GM12878 (cell line): ENCODE measurements around the gene GABBR2. TPM values are rescaled to one million over a fixed set of nuclear protein-coding genes. Genes with fewer than 3 reads are reported as not detected.

ENCODE experiments used
- ATAC-seq: fragments of 200-7000 bp; cut with Tn5 transposase; 3 replicates; pipeline ENCODE4 v1.9.1; 2020; ENCODE audit warnings: mild to moderate bottlenecking, moderate library complexity
- BruUV-seq: library from RNA; stranded (reverse); fragments of 400-500 nt; replicated peaks from 2 replicates; lab custom pipeline; 2021; lab: Mats Ljungman, UMichigan
- CTCF ChIA-PET: fragments of 300-600 bp; sonication (Branson Sonifier 250); formaldehyde crosslinking; extraction: SDS; loops from one replicate; lab custom pipeline; 2021; ENCODE audit warnings: inconsistent platforms; lab: Yijun Ruan, JAX
- POLR2A ChIA-PET: fragments of 350-600 bp; formaldehyde crosslinking; extraction: SDS; loops from one replicate; lab custom pipeline; 2021; ENCODE audit warnings: inconsistent platforms; lab: Charles Lee
- RAD21 ChIA-PET: fragments of 300-600 bp; sonication (Branson Sonifier 250); formaldehyde crosslinking; loops from one replicate; lab custom pipeline; 2023; ENCODE audit warnings: antibody characterized with exemption; ENCODE audit not compliant: unreplicated experiment; lab: Charles Lee
- SMC1A ChIA-PET: fragments of 300-600 bp; sonication (Branson Sonifier 250); formaldehyde crosslinking; loops from one replicate; lab custom pipeline; 2023; ENCODE audit not compliant: unreplicated experiment, uncharacterized antibody; lab: Charles Lee
- DNase-seq: peaks from one replicate; pipeline ENCODE4 v3.0.0-alpha.2; 2011; ENCODE audit warnings: low read depth, low spot score
- FAIRE-seq: peaks from 3 replicates; lab custom pipeline; 2011; peaks lifted over from hg19 to GRCh38; lab: Jason Lieb, UNC
- H2AFZ ChIP-seq: 2 replicates; pipeline ENCODE4 v1.6.0; 2011; ENCODE audit warnings: low read depth, low read length, control low read depth; ENCODE audit not compliant: control insufficient read depth
- H3K27ac ChIP-seq: 2 replicates; pipeline ENCODE4 v1.5.1; 2011; ENCODE audit warnings: control low read depth; ENCODE audit not compliant: control insufficient read depth, insufficient read depth
- H3K27me3 ChIP-seq, 2 experiments: replicated peaks in 1 of 2; 2 replicates each; pipeline versions ENCODE4 v1.6.0 to v1.6.1; 2011; ENCODE audit warnings: low read length in 1 of 2; ENCODE audit not compliant: control insufficient read depth in 2 of 2, insufficient read depth in 2 of 2
- H3K36me3 ChIP-seq, 2 experiments: 2 replicates each; pipeline ENCODE4 v1.5.1; 2011; ENCODE audit warnings: low read length in 1 of 2; ENCODE audit not compliant: control insufficient read depth in 2 of 2, insufficient read depth in 2 of 2
- H3K4me1 ChIP-seq: 2 replicates; pipeline ENCODE4 v1.6.1; 2011; ENCODE audit warnings: mild to moderate bottlenecking, low read length, moderate library complexity, mixed read lengths; ENCODE audit not compliant: control insufficient read depth, insufficient read depth
- H3K4me2 ChIP-seq: 2 replicates; pipeline ENCODE4 v1.6.0; 2011; ENCODE audit warnings: control low read depth; ENCODE audit not compliant: control insufficient read depth, insufficient read depth
- H3K4me3 ChIP-seq: fragments of 200-600 bp; sonication (generic); 2 replicates; pipeline ENCODE4 v1.5.1; 2016
- H3K79me2 ChIP-seq: 2 replicates; pipeline ENCODE4 v1.6.0; 2011; ENCODE audit warnings: low read length; ENCODE audit not compliant: control insufficient read depth, insufficient read depth
- H3K9ac ChIP-seq: 2 replicates; pipeline ENCODE4 v1.8.0; 2011; ENCODE audit warnings: low read length, control low read depth, mixed read lengths; ENCODE audit not compliant: control insufficient read depth, insufficient read depth
- H3K9me3 ChIP-seq: replicated peaks from 3 replicates; pipeline ENCODE4 v1.5.1; 2011; ENCODE audit warnings: mild to moderate bottlenecking, low read length; ENCODE audit not compliant: control insufficient read depth, insufficient read depth
- H4K20me1 ChIP-seq: 2 replicates; pipeline ENCODE4 v1.6.0; 2011; ENCODE audit not compliant: control insufficient read depth, insufficient read depth
- ASH2L ChIP-seq: fragments of 300-600, 200-600 bp; sonication (generic); IDR thresholded peaks from 2 replicates; pipeline ENCODE4 v1.6.1; 2017; ENCODE audit warnings: low read depth, mild to moderate bottlenecking, borderline replicate concordance
- DPF2 ChIP-seq: fragments of 450-650 bp; IDR thresholded peaks from 2 replicates; pipeline ENCODE4 v1.6.1; 2017; ENCODE audit warnings: mild to moderate bottlenecking
- HDAC2 ChIP-seq: fragments of 200-600 bp; sonication (generic); IDR thresholded peaks from 2 replicates; pipeline ENCODE4 v1.6.1; 2017
- IRF5 ChIP-seq: fragments of 450-650 bp; IDR thresholded peaks from 2 replicates; pipeline ENCODE4 v1.6.1; 2017; ENCODE audit warnings: borderline replicate concordance
- KAT2A ChIP-seq: conservative IDR thresholded peaks from 2 replicates; pipeline ENCODE4 v1.6.1; 2011; ENCODE audit warnings: low read depth, low read length; ENCODE audit not compliant: control insufficient read depth
- NR2F1 ChIP-seq: fragments of 450-650 bp; conservative IDR thresholded peaks from 2 replicates; pipeline ENCODE4 v1.6.1; 2017; ENCODE audit warnings: mild to moderate bottlenecking
- RFX5 ChIP-seq: IDR thresholded peaks from 2 replicates; pipeline ENCODE4 v1.6.1; 2011; ENCODE audit warnings: low read depth, low read length, improper control_type of control experiment
- SMARCA5 ChIP-seq: fragments of 450-650 bp; IDR thresholded peaks from 2 replicates; pipeline ENCODE4 v1.6.1; 2017; ENCODE audit warnings: mild to moderate bottlenecking
- ZNF207 ChIP-seq: fragments of 450-650 bp; IDR thresholded peaks from 2 replicates; pipeline ENCODE4 v1.6.1; 2014; ENCODE audit warnings: antibody characterized with exemption, mild to moderate bottlenecking, borderline replicate concordance
- ZNF274 ChIP-seq: IDR thresholded peaks from one replicate; pipeline ENCODE4 v1.8.0; 2011; ENCODE audit not compliant: insufficient read length, insufficient read depth
- WGBS: methylation state at CpG from one replicate; pipeline ENCODE4 v1.1.6; 2016; ENCODE audit warnings: low lambda C conversion rate; ENCODE audit not compliant: insufficient replicate concordance, insufficient coverage; ENCODE audit errors: missing lambda C conversion rate; 5-methylcytosine and 5-hydroxymethylcytosine counted together
- in situ Hi-C: fragments of 300-500 bp; cut with MboI; formaldehyde crosslinking; loops from 9 replicates; pipeline ENCODE4 v1.14.3; 2018; ENCODE audit warnings: mixed read lengths
- intact Hi-C: fragments of 100-400 bp; cut with micrococcal nuclease; formaldehyde crosslinking; loops from one replicate; pipeline ENCODE4 v1.14.2; 2022; ENCODE audit not compliant: unreplicated experiment
- polyA plus RNA-seq, 11 experiments: library from polyadenylated mRNA; depleted of rRNA in 4 of 11; unstranded in 6 of 11; stranded (reverse) in 5 of 11; fragments of >200 nt; fragmentation: Nextera tagmentation in 4 of 11; fragmentation: Illumina TruSeq in 1 of 11; extraction: Ambion mirVana in 4 of 11; extraction: Trizol in 1 of 11; gene quantifications; 1 replicate in 1 of 11; 2 replicates in 10 of 11; pipeline versions ENCODE4 v1.2.1 to v1.2.3, GENCODE V29; 2011 to 2016; ENCODE audit warnings: inconsistent platforms in 2 of 11, missing spikeins in 2 of 11, low read depth in 1 of 11
- total RNA-seq, 4 experiments: library from RNA; depleted of rRNA in 3 of 4; stranded (reverse); fragments of >200 nt in 3 of 4; fragmentation: Illumina TruSeq in 1 of 4; extraction: Trizol in 1 of 4; gene quantifications; 2 replicates each; pipeline versions ENCODE4 v1.2.1 to v1.2.3, GENCODE V29; 2013 to 2021
- TF ChIP-seq, protein P1 (sequence below): fragments of 450-650 bp; IDR thresholded peaks from 2 replicates; pipeline ENCODE4 v1.6.1; 2017; ENCODE audit warnings: antibody characterized with exemption, mild to moderate bottlenecking, moderate library complexity
- TF ChIP-seq, protein P2 (sequence below): fragments of 450-650 bp; IDR thresholded peaks from 2 replicates; pipeline ENCODE4 v1.6.1; 2017; ENCODE audit warnings: mild to moderate bottlenecking, moderate library complexity

Gene GABBR2
- total and polyA plus RNA-seq, 10 of the 15 experiments (the other 5 are each of a cell fraction or from before 2014, with no cell fraction given) = 0.02 to 2.2 (median 0.06) TPM; not detected in 2

- peak within 1 kb of the TSS; percentile 75 for H3K4me3 ChIP-seq
- RAD21 ChIA-PET = interaction anchor here (0.6 to 2.8 kb wide), 16 partner anchors 8 to 334 kb away, joined by 3 to 21 read pairs (median 4); partner anchors contain the start of genes NANS, TRIM14 and TRMO
- in situ Hi-C loops = no loop called here
- TF ChIP-seq, protein P1, sequence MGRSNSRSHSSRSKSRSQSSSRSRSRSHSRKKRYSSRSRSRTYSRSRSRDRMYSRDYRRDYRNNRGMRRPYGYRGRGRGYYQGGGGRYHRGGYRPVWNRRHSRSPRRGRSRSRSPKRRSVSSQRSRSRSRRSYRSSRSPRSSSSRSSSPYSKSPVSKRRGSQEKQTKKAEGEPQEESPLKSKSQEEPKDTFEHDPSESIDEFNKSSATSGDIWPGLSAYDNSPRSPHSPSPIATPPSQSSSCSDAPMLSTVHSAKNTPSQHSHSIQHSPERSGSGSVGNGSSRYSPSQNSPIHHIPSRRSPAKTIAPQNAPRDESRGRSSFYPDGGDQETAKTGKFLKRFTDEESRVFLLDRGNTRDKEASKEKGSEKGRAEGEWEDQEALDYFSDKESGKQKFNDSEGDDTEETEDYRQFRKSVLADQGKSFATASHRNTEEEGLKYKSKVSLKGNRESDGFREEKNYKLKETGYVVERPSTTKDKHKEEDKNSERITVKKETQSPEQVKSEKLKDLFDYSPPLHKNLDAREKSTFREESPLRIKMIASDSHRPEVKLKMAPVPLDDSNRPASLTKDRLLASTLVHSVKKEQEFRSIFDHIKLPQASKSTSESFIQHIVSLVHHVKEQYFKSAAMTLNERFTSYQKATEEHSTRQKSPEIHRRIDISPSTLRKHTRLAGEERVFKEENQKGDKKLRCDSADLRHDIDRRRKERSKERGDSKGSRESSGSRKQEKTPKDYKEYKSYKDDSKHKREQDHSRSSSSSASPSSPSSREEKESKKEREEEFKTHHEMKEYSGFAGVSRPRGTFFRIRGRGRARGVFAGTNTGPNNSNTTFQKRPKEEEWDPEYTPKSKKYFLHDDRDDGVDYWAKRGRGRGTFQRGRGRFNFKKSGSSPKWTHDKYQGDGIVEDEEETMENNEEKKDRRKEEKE = no peak
- TF ChIP-seq DPF2 (no peak; the same call in 1 of the 2 replicates), RFX5 (0 out of 2 replicates have a peak, but pooled peaks have one; percentile 19), NR2F1 (no peak), ZNF274 (no peak), KAT2A (no peak), ZNF207 (no peak), SMARCA5 (0 out of 2 replicates have a peak, but pooled peaks have one; percentile 46), ASH2L (no peak), HDAC2 (no peak), IRF5 (no peak)
- TF ChIP-seq, protein P2, sequence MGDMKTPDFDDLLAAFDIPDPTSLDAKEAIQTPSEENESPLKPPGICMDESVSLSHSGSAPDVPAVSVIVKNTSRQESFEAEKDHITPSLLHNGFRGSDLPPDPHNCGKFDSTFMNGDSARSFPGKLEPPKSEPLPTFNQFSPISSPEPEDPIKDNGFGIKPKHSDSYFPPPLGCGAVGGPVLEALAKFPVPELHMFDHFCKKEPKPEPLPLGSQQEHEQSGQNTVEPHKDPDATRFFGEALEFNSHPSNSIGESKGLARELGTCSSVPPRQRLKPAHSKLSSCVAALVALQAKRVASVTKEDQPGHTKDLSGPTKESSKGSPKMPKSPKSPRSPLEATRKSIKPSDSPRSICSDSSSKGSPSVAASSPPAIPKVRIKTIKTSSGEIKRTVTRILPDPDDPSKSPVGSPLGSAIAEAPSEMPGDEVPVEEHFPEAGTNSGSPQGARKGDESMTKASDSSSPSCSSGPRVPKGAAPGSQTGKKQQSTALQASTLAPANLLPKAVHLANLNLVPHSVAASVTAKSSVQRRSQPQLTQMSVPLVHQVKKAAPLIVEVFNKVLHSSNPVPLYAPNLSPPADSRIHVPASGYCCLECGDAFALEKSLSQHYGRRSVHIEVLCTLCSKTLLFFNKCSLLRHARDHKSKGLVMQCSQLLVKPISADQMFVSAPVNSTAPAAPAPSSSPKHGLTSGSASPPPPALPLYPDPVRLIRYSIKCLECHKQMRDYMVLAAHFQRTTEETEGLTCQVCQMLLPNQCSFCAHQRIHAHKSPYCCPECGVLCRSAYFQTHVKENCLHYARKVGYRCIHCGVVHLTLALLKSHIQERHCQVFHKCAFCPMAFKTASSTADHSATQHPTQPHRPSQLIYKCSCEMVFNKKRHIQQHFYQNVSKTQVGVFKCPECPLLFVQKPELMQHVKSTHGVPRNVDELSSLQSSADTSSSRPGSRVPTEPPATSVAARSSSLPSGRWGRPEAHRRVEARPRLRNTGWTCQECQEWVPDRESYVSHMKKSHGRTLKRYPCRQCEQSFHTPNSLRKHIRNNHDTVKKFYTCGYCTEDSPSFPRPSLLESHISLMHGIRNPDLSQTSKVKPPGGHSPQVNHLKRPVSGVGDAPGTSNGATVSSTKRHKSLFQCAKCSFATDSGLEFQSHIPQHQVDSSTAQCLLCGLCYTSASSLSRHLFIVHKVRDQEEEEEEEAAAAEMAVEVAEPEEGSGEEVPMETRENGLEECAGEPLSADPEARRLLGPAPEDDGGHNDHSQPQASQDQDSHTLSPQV = no peak
Observed at GRCh38 chr9:98255578-98256296, 453.0 kb downstream of the GABBR2 start, which contains the start of gene TBC1D2. TSS of gene TBC1D2 (minus strand) at chr9:98255649. CDS start at chr9:98255541, 108 bp downstream.

More at GRCh38 chr9:98255578-98256296, 453.0 kb downstream of the GABBR2 start, which contains the start of gene TBC1D2:
- WGBS = under 1% methylated on average over 63 of the region's 64 CpGs
- Histone ChIP-seq H3K36me3 (no peaks in the 10 kb centered on the region), H4K20me1 (no peaks in the 10 kb centered on the region), H3K79me2 (no peaks in the 10 kb centered on the region), H3K27ac (peak within 1 kb of the TSS; percentile 93), H3K27me3 (no peaks in the 10 kb centered on the region), H3K4me1 (peaks cover 4% of the 10 kb centered on the region), H3K4me2 (peak within 1 kb of the TSS; percentile 99), H3K9ac (peak within 1 kb of the TSS; percentile 92), H3K9me3 (no peaks in the 10 kb centered on the region; the same call in 2 of the 3 replicates), H2AFZ (peak within 1 kb of the TSS; percentile 100)
- BruUV-seq = no TSS peak
- FAIRE-seq (peak; percentile 94), ATAC-seq (peak; percentile 94), DNase-seq (peak; percentile 85)
- SMC1A ChIA-PET = interaction anchor here (0.6 to 3.1 kb wide), 15 partner anchors 19 to 623 kb away, joined by 3 to 26 read pairs (median 4); partner anchors contain the start of genes NANS and TRIM14
- POLR2A ChIA-PET = interaction anchor here (0.6 to 2.2 kb wide), 14 partner anchors 45 to 334 kb away, joined by 3 to 10 read pairs (median 4); partner anchors contain the start of genes NANS and TRMO
- intact Hi-C loops = no loop called here
- CTCF ChIA-PET = interaction anchor here (0.7 to 6.5 kb wide), 18 partner anchors 15 to 353 kb away, joined by 3 to 49 read pairs (median 3); partner anchors contain the start of genes NANS, TRIM14 and TRMO
